Measurements from ENCODE around the gene MTURN. TPM values are rescaled to one million over a fixed set of nuclear protein-coding genes. Genes with fewer than 3 reads are reported as not detected.

The MTURN gene
- total and polyA plus RNA-seq, 9 of the 15 experiments (the other 6 are each of a cell fraction or from before 2014, with no cell fraction given) = 0.94 to 14.8 (median 6.4) TPM

GRCh38 chr7:30177965-30178364 lies 43.2 kb downstream of the MTURN start:
- H3K36me3 ChIP-seq (ENCODE audit: control insufficient read depth, insufficient read depth, low read length) = no peaks in the 10 kb centered on the region
- no peaks in the 10 kb centered on the region for H3K79me2 ChIP-seq (ENCODE audit: control insufficient read depth, insufficient read depth, low read length)
- no peak for DNase-seq (ENCODE audit: extremely low read depth in 1 of 4, low spot score in 3 of 4)
- H3K27ac ChIP-seq (ENCODE audit: extremely low read depth, low read depth, low read length) = no peak overlapping the region
- POLR2A ChIA-PET = no interaction called here
- H4K20me1 ChIP-seq (replicated peaks; ENCODE audit: control insufficient read depth, insufficient read depth, low read length) = no peaks in the 10 kb centered on the region
- no peak for FAIRE-seq
- in situ Hi-C loops (cut with MboI) = no loop called here
- H3K9me1 ChIP-seq (ENCODE audit: control insufficient read depth, insufficient read depth, low read length) = no peaks in the 10 kb centered on the region
- TF ChIP-seq NR2C1 (IDR thresholded peaks at IDR 0.05) (no peak), NR2C1 (tag; IDR thresholded peaks at IDR 0.05) (no peak), MAX (CRISPR knock-in tag; IDR thresholded peaks at IDR 0.05) (no peak), ZNF407 (IDR thresholded peaks at IDR 0.05; ENCODE audit: low read depth) (no peak), ZNF586 (CRISPR knock-in tag; conservative IDR thresholded peaks at IDR 0.05) (no peak)
- H2AFZ ChIP-seq (ENCODE audit: low read depth, low read length) = no peak overlapping the region
- no peak overlapping the region for H3K4me2 ChIP-seq (ENCODE audit: insufficient read depth, low read length)
- CTCF ChIA-PET (ENCODE audit: low intra/inter-chr PET ratio) = no interaction called here
- WGBS (ENCODE audit: insufficient coverage, low coverage, missing lambda C conversion rate) = 4% methylated on average over 3 of the region's 3 CpGs
- no TSS peak for BruUV-seq (replicated peaks)
- no peak for ATAC-seq
- no peaks in the 10 kb centered on the region for H3K9me3 ChIP-seq (replicated peaks; ENCODE audit: control insufficient read depth, insufficient read depth, low read depth, low read length)
- peaks cover 0 to 6% of the 10 kb centered on the region in 2 experiments; a peak in 2 of 5 replicates for H3K4me1 ChIP-seq (replicated peaks in 1 of 2; ENCODE audit: control insufficient read depth in 2 of 2, insufficient read depth in 2 of 2, low read length in 2 of 2)
- peaks cover 0 to 27% of the 10 kb centered on the region in 2 experiments; a peak in 2 of 5 replicates for H3K27me3 ChIP-seq (ENCODE audit: control insufficient read depth in 2 of 2, insufficient read depth in 2 of 2, low read length in 2 of 2)
- no peak overlapping the region for H3K9ac ChIP-seq (ENCODE audit: insufficient read depth in 1 of 2, low read depth in 2 of 2, low read length in 2 of 2)
- intact Hi-C loops (cut with micrococcal nuclease) = no loop called here
- H3K4me3 ChIP-seq = no peak overlapping the region
